Measurements from ENCODE around the gene CFAP45. TPM values are rescaled to one million over a fixed set of nuclear protein-coding genes. Genes with fewer than 3 reads are reported as not detected.

Gene CFAP45
- total and polyA plus RNA-seq, 2 experiments from 2014 or later = 0.43 TPM; not detected in 1

GRCh38 chr1:159913451-159914192 is 13.7 kb upstream of the CFAP45 start:
- Histone ChIP-seq H3K9me2 (replicated peaks; ENCODE audit: insufficient read depth) (no peaks in the 10 kb centered on the region), H3K9me3 (ENCODE audit: low read depth) (no peaks in the 10 kb centered on the region), H3K4me2 (peak overlapping the region; percentile 15), H4K20me1 (ENCODE audit: insufficient read depth, poor library complexity, severe bottlenecking) (no peaks in the 10 kb centered on the region), H2AFZ (no peak overlapping the region), H3K27ac (peak overlapping the region; percentile 70), H3K79me2 (no peaks in the 10 kb centered on the region), H3K4me3 (no peak overlapping the region), H3K36me3 (replicated peaks; ENCODE audit: insufficient read depth, low read depth) (no peaks in the 10 kb centered on the region), H3K27me3 (no peaks in the 10 kb centered on the region), H3K4me1 (ENCODE audit: insufficient read depth) (peaks cover 56% of the 10 kb centered on the region)
- WGBS (ENCODE audit: low lambda C conversion rate, missing lambda C conversion rate) = 63% methylated on average over 5 of the region's 5 CpGs
- no peak for DNase-seq (ENCODE audit: low spot score)
- TF ChIP-seq EZH2 (IDR thresholded peaks at IDR 0.05; ENCODE audit: borderline replicate concordance) = no peak
- no peak for TF ChIP-seq EZH2phosphoT487 (IDR thresholded peaks at IDR 0.05; ENCODE audit: low read depth, severe bottlenecking, unreplicated experiment)
- TF ChIP-seq CTCF (IDR thresholded peaks at IDR 0.05; ENCODE audit: poor library complexity) = no peak

- peaks cover 57% of the 10 kb centered on the region for H3K4me1 ChIP-seq (ENCODE audit: insufficient read depth)
- WGBS (ENCODE audit: low lambda C conversion rate, missing lambda C conversion rate) = 76% methylated on average over 6 of the region's 6 CpGs
- H4K20me1 ChIP-seq (ENCODE audit: insufficient read depth, poor library complexity, severe bottlenecking) = no peaks in the 10 kb centered on the region
Observed at GRCh38 chr1:159911326-159912070, 11.5 kb upstream of the CFAP45 start.

GRCh38 chr1:159908031-159908940 is 8.3 kb upstream of the CFAP45 start:
- H3K4me2 ChIP-seq = no peak overlapping the region
- no peak overlapping the region for H2AFZ ChIP-seq
- H3K79me2 ChIP-seq = no peaks in the 10 kb centered on the region
- WGBS (ENCODE audit: low lambda C conversion rate, missing lambda C conversion rate) = 71% methylated on average over 8 of the region's 9 CpGs
- no peaks in the 10 kb centered on the region for H3K27me3 ChIP-seq
- H3K9me3 ChIP-seq (ENCODE audit: low read depth) = no peaks in the 10 kb centered on the region
- DNase-seq (ENCODE audit: low spot score) = no peak
- peaks cover 31% of the 10 kb centered on the region for H3K4me1 ChIP-seq (ENCODE audit: insufficient read depth)
- no peaks in the 10 kb centered on the region for H3K9me2 ChIP-seq (replicated peaks; ENCODE audit: insufficient read depth)
- H3K36me3 ChIP-seq (replicated peaks; ENCODE audit: insufficient read depth, low read depth) = no peaks in the 10 kb centered on the region
- TF ChIP-seq EZH2phosphoT487 (IDR thresholded peaks at IDR 0.05; ENCODE audit: low read depth, severe bottlenecking, unreplicated experiment) (no peak), EZH2 (IDR thresholded peaks at IDR 0.05; ENCODE audit: borderline replicate concordance) (no peak), CTCF (IDR thresholded peaks at IDR 0.05; ENCODE audit: poor library complexity) (no peak)
- H3K4me3 ChIP-seq = no peak overlapping the region
- no peak overlapping the region for H3K27ac ChIP-seq
- H4K20me1 ChIP-seq (ENCODE audit: insufficient read depth, poor library complexity, severe bottlenecking) = no peaks in the 10 kb centered on the region

More at GRCh38 chr1:159911326-159912070, 11.5 kb upstream of the CFAP45 start:
- no peaks in the 10 kb centered on the region for H3K9me2 ChIP-seq (replicated peaks; ENCODE audit: insufficient read depth)
- H3K27ac ChIP-seq = peak overlapping the region; percentile 74
- H3K9me3 ChIP-seq (ENCODE audit: low read depth) = no peaks in the 10 kb centered on the region
- no peak for DNase-seq (ENCODE audit: low spot score)
- H3K4me2 ChIP-seq = no peak overlapping the region
- TF ChIP-seq EZH2phosphoT487 (IDR thresholded peaks at IDR 0.05; ENCODE audit: low read depth, severe bottlenecking, unreplicated experiment) = no peak
- TF ChIP-seq EZH2 (IDR thresholded peaks at IDR 0.05; ENCODE audit: borderline replicate concordance) = no peak
- no peak for TF ChIP-seq CTCF (IDR thresholded peaks at IDR 0.05; ENCODE audit: poor library complexity)
- no peak overlapping the region for H3K4me3 ChIP-seq
- H3K79me2 ChIP-seq = no peaks in the 10 kb centered on the region
- no peaks in the 10 kb centered on the region for H3K36me3 ChIP-seq (replicated peaks; ENCODE audit: insufficient read depth, low read depth)
- H3K27me3 ChIP-seq = no peaks in the 10 kb centered on the region
- H2AFZ ChIP-seq = no peak overlapping the region
